H1 (cell line): ENCODE data around the gene FBXO21. TPM values are rescaled to one million over a fixed set of nuclear protein-coding genes. Genes with fewer than 3 reads are reported as not detected.

Experiments
- CTCF ChIA-PET: fragments of 300-600 bp; sonication (Branson Sonifier 250); formaldehyde crosslinking; loops from one replicate; lab custom pipeline; 2021; ENCODE audit not compliant: partially characterized antibody; lab: Charles Lee
- POLR2A ChIA-PET: fragments of 300-600 bp; sonication (Branson Sonifier 250); formaldehyde crosslinking; loops from one replicate; lab custom pipeline; 2021; ENCODE audit warnings: inconsistent platforms; ENCODE audit not compliant: partially characterized antibody; lab: Charles Lee
- DNase-seq, 2 experiments: peaks; one replicate each; pipeline versions ENCODE4 v3.0.0 to v3.0.0-alpha.2; 2010 to 2022; ENCODE audit warnings: low spot score in 2 of 2, low read depth in 1 of 2, mixed read lengths in 1 of 2
- FAIRE-seq: peaks from 2 replicates; lab custom pipeline; 2011; peaks lifted over from hg19 to GRCh38; lab: Jason Lieb, UNC
- H2AFZ ChIP-seq: 2 replicates; pipeline ENCODE4 v1.8.1; 2012; ENCODE audit warnings: low read length, inconsistent platforms
- H2AK5ac ChIP-seq: 2 replicates; pipeline ENCODE4 v1.6.1; 2013; ENCODE audit warnings: low read depth, low read length
- H2BK120ac ChIP-seq: replicated peaks from 2 replicates; pipeline ENCODE3; 2013; ENCODE audit warnings: low read depth, low read length, inconsistent platforms
- H2BK12ac ChIP-seq: 2 replicates; pipeline ENCODE4 v1.6.1; 2013; ENCODE audit warnings: low read depth, low read length
- H2BK15ac ChIP-seq: 2 replicates; pipeline ENCODE4 v1.6.1; 2013; ENCODE audit warnings: low read length
- H2BK20ac ChIP-seq: 2 replicates; pipeline ENCODE4 v1.6.1; 2013; ENCODE audit warnings: low read length
- H2BK5ac ChIP-seq: 2 replicates; pipeline ENCODE4 v1.6.1; 2013; ENCODE audit warnings: low read depth, low read length
- H3K14ac ChIP-seq: 2 replicates; pipeline ENCODE4 v1.6.1; 2013; ENCODE audit warnings: inconsistent platforms; ENCODE audit not compliant: insufficient read length
- H3K18ac ChIP-seq: 2 replicates; pipeline ENCODE4 v1.6.1; 2013; ENCODE audit warnings: low read length; ENCODE audit errors: extremely low read depth
- H3K23ac ChIP-seq: 2 replicates; pipeline ENCODE4 v1.6.1; 2013; ENCODE audit warnings: inconsistent platforms; ENCODE audit not compliant: insufficient read length
- H3K23me2 ChIP-seq: 2 replicates; pipeline ENCODE4 v1.6.1; 2013; ENCODE audit warnings: low read depth, low read length
- H3K27ac ChIP-seq: 2 replicates; pipeline ENCODE4 v1.6.1; 2011; ENCODE audit warnings: low read depth, low read length, inconsistent platforms
- H3K27me3 ChIP-seq, 4 experiments: replicated peaks in 1 of 4; 1 replicate in 1 of 4; 2 replicates in 3 of 4; pipeline versions ENCODE4 v1.6.1 to v1.8.1; 2011 to 2013; ENCODE audit warnings: low read length in 3 of 4, mild to moderate bottlenecking in 3 of 4, inconsistent platforms in 2 of 4, mixed read lengths in 2 of 4, moderate library complexity in 1 of 4; ENCODE audit not compliant: control insufficient read depth in 3 of 4, insufficient read depth in 3 of 4; ENCODE audit errors: extremely low read depth in 1 of 4
- H3K36me3 ChIP-seq, 4 experiments: 2 replicates each; pipeline versions ENCODE4 v1.6.1 to v1.8.1; 2011 to 2013; ENCODE audit warnings: mild to moderate bottlenecking in 4 of 4, low read length in 3 of 4, moderate library complexity in 2 of 4, control low read depth in 1 of 4, inconsistent platforms in 1 of 4; ENCODE audit not compliant: insufficient read depth in 4 of 4, control insufficient read depth in 2 of 4
- H3K4ac ChIP-seq: replicated peaks from 2 replicates; pipeline ENCODE3; 2013; ENCODE audit warnings: low read length, low read depth, mixed read lengths, inconsistent platforms; ENCODE audit not compliant: insufficient read length
- H3K4me1 ChIP-seq, 4 experiments: replicated peaks in 1 of 4; 1 replicate in 1 of 4; 2 replicates in 3 of 4; pipeline versions ENCODE4 v1.6.1 to v1.8.1; 2011 to 2013; ENCODE audit warnings: low read length in 3 of 4, inconsistent platforms in 2 of 4, mixed read lengths in 1 of 4; ENCODE audit not compliant: insufficient read depth in 4 of 4, control insufficient read depth in 3 of 4
- H3K4me2 ChIP-seq, 2 experiments: 2 replicates each; pipeline versions ENCODE4 v1.6.1 to v1.8.1; 2011 to 2013; ENCODE audit warnings: low read depth in 2 of 2, low read length in 2 of 2, control low read depth in 1 of 2, inconsistent platforms in 1 of 2, mild to moderate bottlenecking in 1 of 2; ENCODE audit not compliant: insufficient read depth in 1 of 2
- H3K4me3 ChIP-seq, 4 experiments: fragments of 200-600, 300-600 bp in 1 of 4; sonication (generic), shearing (Covaris generic), sonication (Bioruptor Twin) in 1 of 4; 2 replicates each; pipeline versions ENCODE4 v1.5.1 to v1.8.1; 2011 to 2016; ENCODE audit warnings: low read length in 4 of 4, low read depth in 3 of 4, control low read depth in 2 of 4, inconsistent platforms in 2 of 4, mild to moderate bottlenecking in 2 of 4, mixed read lengths in 1 of 4, moderate library complexity in 1 of 4; ENCODE audit not compliant: insufficient read depth in 2 of 4; ENCODE audit errors: extremely low read depth in 1 of 4
- H3K56ac ChIP-seq: replicated peaks from 2 replicates; pipeline ENCODE3; 2013; ENCODE audit warnings: low read depth, mild to moderate bottlenecking, mixed read lengths, low read length, inconsistent platforms; ENCODE audit not compliant: insufficient read length
- H3K79me1 ChIP-seq: 2 replicates; pipeline ENCODE4 v1.6.1; 2013; ENCODE audit warnings: low read depth, low read length, control low read depth
- H3K79me2 ChIP-seq, 2 experiments: 2 replicates each; pipeline versions ENCODE4 v1.6.1 to v1.8.1; 2012 to 2013; ENCODE audit warnings: low read length in 2 of 2, mild to moderate bottlenecking in 2 of 2, inconsistent platforms in 1 of 2; ENCODE audit not compliant: insufficient read depth in 2 of 2, control insufficient read depth in 1 of 2
- H3K9ac ChIP-seq, 4 experiments: replicated peaks in 1 of 4; 1 replicate in 1 of 4; 2 replicates in 3 of 4; pipeline versions ENCODE4 v1.6.1 to v1.8.1; 2011 to 2013; ENCODE audit warnings: low read depth in 3 of 4, low read length in 3 of 4, control low read depth in 2 of 4, mild to moderate bottlenecking in 2 of 4, moderate library complexity in 2 of 4, inconsistent platforms in 1 of 4; ENCODE audit errors: extremely low read depth in 1 of 4
- H3K9me3 ChIP-seq, 2 experiments: 2 replicates each; pipeline versions ENCODE4 v1.6.1 to v1.8.1; 2012 to 2013; ENCODE audit warnings: mild to moderate bottlenecking in 2 of 2, moderate library complexity in 2 of 2, control low read depth in 1 of 2, inconsistent platforms in 1 of 2, low read depth in 1 of 2, low read length in 1 of 2, mixed read lengths in 1 of 2; ENCODE audit not compliant: insufficient read depth in 2 of 2
- H4K20me1 ChIP-seq, 2 experiments: replicated peaks in 1 of 2; 2 replicates each; pipeline versions ENCODE3 to v1.8.1; 2011 to 2013; ENCODE audit warnings: inconsistent platforms in 2 of 2, low read length in 2 of 2, mild to moderate bottlenecking in 1 of 2; ENCODE audit not compliant: insufficient read depth in 2 of 2, control insufficient read depth in 1 of 2
- H4K5ac ChIP-seq: 2 replicates; pipeline ENCODE4 v1.6.1; 2013; ENCODE audit warnings: low read length, low read depth, mixed read lengths, inconsistent platforms; ENCODE audit not compliant: insufficient read length
- H4K8ac ChIP-seq: 2 replicates; pipeline ENCODE4 v1.8.0; 2013; ENCODE audit warnings: mild to moderate bottlenecking, moderate library complexity, low read length, inconsistent platforms; ENCODE audit not compliant: insufficient read depth; ENCODE audit errors: extremely low read depth
- H4K91ac ChIP-seq: replicated peaks from 2 replicates; pipeline ENCODE3; 2013; ENCODE audit warnings: low read length, mixed read lengths, inconsistent platforms; ENCODE audit not compliant: insufficient read length
- ATF2 ChIP-seq: IDR thresholded peaks from 2 replicates; pipeline ENCODE4 v1.6.1; 2012; ENCODE audit warnings: low read length, inconsistent platforms
- BACH1 ChIP-seq: IDR thresholded peaks from 2 replicates; pipeline ENCODE4 v1.6.1; 2012; ENCODE audit warnings: low read length, improper control_type of control experiment
- BCL11A ChIP-seq, 2 experiments: IDR thresholded peaks; one replicate each; pipeline ENCODE4 v1.6.1; 2011; ENCODE audit warnings: low read depth in 2 of 2, low read length in 2 of 2, mild to moderate bottlenecking in 2 of 2
- CREB1 ChIP-seq: IDR thresholded peaks from 2 replicates; pipeline ENCODE4 v1.6.1; 2012; ENCODE audit warnings: inconsistent platforms
- E2F6 ChIP-seq: IDR thresholded peaks from 2 replicates; pipeline ENCODE4 v1.6.1; 2012; ENCODE audit warnings: inconsistent platforms
- KDM5A ChIP-seq: fragments of 200-600 bp; IDR thresholded peaks from 2 replicates; pipeline ENCODE4 v1.7.1; 2012; ENCODE audit warnings: mild to moderate bottlenecking, low read length, inconsistent platforms, mixed read lengths
- PHF8 ChIP-seq: fragments of 200-600 bp; sonication (generic); conservative IDR thresholded peaks from 2 replicates; pipeline ENCODE4 v1.7.1; 2012; ENCODE audit warnings: low read depth, mild to moderate bottlenecking, inconsistent platforms, low read length, moderate library complexity
- POLR2AphosphoS5 ChIP-seq: IDR thresholded peaks from 2 replicates; pipeline ENCODE4 v1.6.1; 2011; ENCODE audit warnings: low read depth, low read length
- SRF ChIP-seq: IDR thresholded peaks from 2 replicates; pipeline ENCODE4 v1.6.1; 2011; ENCODE audit warnings: mild to moderate bottlenecking, low read depth, low read length, moderate library complexity
- TAF1 ChIP-seq: IDR thresholded peaks from 2 replicates; pipeline ENCODE4 v1.6.1; 2011; ENCODE audit warnings: mild to moderate bottlenecking, low read depth, low read length
- USF2 ChIP-seq: IDR thresholded peaks from 2 replicates; pipeline ENCODE4 v1.6.1; 2011; ENCODE audit warnings: low read length, improper control_type of control experiment
- WGBS, 2 experiments: shearing (Covaris generic) in 1 of 2; methylation state at CpG; one replicate each; pipeline versions ENCODE4 v1.1.6 to v1.1.7; 2013 to 2015; ENCODE audit warnings: low lambda C conversion rate in 2 of 2, mixed read lengths in 2 of 2, inconsistent platforms in 1 of 2, low coverage in 1 of 2, missing lambda C conversion rate in 1 of 2; ENCODE audit not compliant: insufficient replicate concordance in 2 of 2, insufficient coverage in 1 of 2, insufficient read length in 1 of 2; ENCODE audit errors: extremely low coverage in 1 of 2, missing lambda C conversion rate in 1 of 2; 5-methylcytosine and 5-hydroxymethylcytosine counted together
- polyA plus RNA-seq, 7 experiments: library from polyadenylated mRNA; depleted of rRNA in 3 of 7; stranded (reverse) in 5 of 7; unstranded in 2 of 7; fragments of >200 nt in 5 of 7; fragments of 200-250 nt in 2 of 7; gene quantifications; 1 replicate in 5 of 7; 2 replicates in 1 of 7; 4 replicates in 1 of 7; pipeline versions ENCODE4 v1.2.1 to v1.2.3, GENCODE V29; 2011 to 2013; ENCODE audit warnings: missing spikeins in 2 of 7, mixed read lengths in 2 of 7
- total RNA-seq: library from RNA; stranded (reverse); fragmentation: NEBNext Ultra II Directional; extraction: Animal tissue kit (Norgen Biotek cat#: 25700); gene quantifications from 2 replicates; pipeline ENCODE4 v1.2.1, GENCODE V29; 2021

The FBXO21 gene
- total and polyA plus RNA-seq, 2 of the 8 experiments (the other 6 are each of a cell fraction or from before 2014, with no cell fraction given), result 57.0 to 80.6 TPM

GRCh38 chr12:117178745-117179144, 11.5 kb downstream of the FBXO21 start:
- H3K14ac ChIP-seq, result no peak overlapping the region
- no peak overlapping the region for H2AK5ac ChIP-seq
- TF ChIP-seq SRF, result no peak
- TF ChIP-seq BCL11A (IDR thresholded peaks at IDR 0.05; ENCODE audit: low read depth in 2 of 2, low read length in 2 of 2), result no peak
- TF ChIP-seq BACH1, result no peak
- TF ChIP-seq KDM5A, result no peak
- no peak for TF ChIP-seq PHF8
- TF ChIP-seq CREB1, result no peak
- TF ChIP-seq ATF2, result no peak
- TF ChIP-seq E2F6, result no peak
- no peak for TF ChIP-seq USF2
- no peak for TF ChIP-seq POLR2AphosphoS5
- TF ChIP-seq TAF1, result no peak

More at GRCh38 chr12:117178745-117179144, 11.5 kb downstream of the FBXO21 start:
- Histone ChIP-seq H2BK15ac (no peak overlapping the region), H2BK20ac (no peak overlapping the region), H2BK5ac (no peak overlapping the region), H3K9me3 (no peaks in the 10 kb centered on the region), H3K9ac (no peak overlapping the region), H4K8ac (no peak overlapping the region), H3K27me3 (no peaks in the 10 kb centered on the region), H3K4ac (no peak overlapping the region), H3K4me3 (no peak overlapping the region), H3K27ac (no peak overlapping the region), H3K4me2 (no peak overlapping the region), H3K56ac (no peak overlapping the region), H2BK120ac (no peak overlapping the region), H3K79me2 (no peaks in the 10 kb centered on the region; a peak in 2 of 4 replicates), H3K23me2 (no peaks in the 10 kb centered on the region), H3K79me1 (no peaks in the 10 kb centered on the region; the same call in 1 of the 2 replicates), H4K20me1 (peaks cover 0 to 2% of the 10 kb centered on the region in 2 experiments), H3K4me1 (no peaks in the 10 kb centered on the region), H4K91ac (no peak overlapping the region), H3K18ac (no peak overlapping the region), H3K36me3 (peaks cover 30 to 72% (median 57%) of the 10 kb centered on the region in 4 experiments), H4K5ac (no peak overlapping the region), H2BK12ac (no peak overlapping the region), H2AFZ (no peak overlapping the region), H3K23ac (no peak overlapping the region)
- POLR2A ChIA-PET, result interaction anchor here (1.1 kb wide), 1 partner anchor 11 kb away, joined by 4 read pairs; the partner anchor contains the start of gene FBXO21
- DNase-seq, result no peak
- WGBS, 2 experiments, result 84% methylated on average over 2 of the region's 2 CpGs; no CpG with 5 or more reads in 1 of the 2 experiments
- FAIRE-seq, result no peak
- CTCF ChIA-PET, result no interaction called here
